WI38 (cell line): ENCODE results near the gene TMEM60.

ENCODE experiments used
- H3K4me3 ChIP-seq: 2 replicates; pipeline ENCODE4 v1.5.1; 2011; ENCODE audit warnings: low read depth, mild to moderate bottlenecking, control low read depth, low read length
- TF ChIP-seq, protein P1 (sequence below): IDR thresholded peaks from 2 replicates; pipeline ENCODE4 v1.5.1; 2012; ENCODE audit warnings: low read depth, mild to moderate bottlenecking, control low read depth, low read length

TMEM60 gene

DNA sequence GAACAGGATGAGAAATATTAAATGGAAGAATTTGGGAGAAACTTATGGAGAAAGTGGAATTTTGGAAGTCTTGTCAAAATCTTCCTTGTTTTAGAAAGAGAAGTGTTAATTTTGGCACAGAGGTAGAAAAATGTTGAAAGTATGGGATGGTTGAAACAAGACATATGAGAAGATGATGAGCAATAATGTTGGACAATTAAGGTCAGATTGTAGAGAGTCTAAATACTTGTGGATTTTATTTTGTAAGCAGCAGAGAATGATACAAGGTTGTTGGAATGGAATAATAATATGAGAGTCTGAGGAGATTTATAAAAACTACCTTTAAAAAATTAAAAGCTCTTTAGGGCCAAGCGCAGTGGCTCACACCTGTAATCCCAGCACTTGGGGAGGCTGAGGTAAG lies 34.9 kb upstream of the TMEM60 start:
- H3K4me3 ChIP-seq: no peak overlapping the region
- TF ChIP-seq, protein P1, sequence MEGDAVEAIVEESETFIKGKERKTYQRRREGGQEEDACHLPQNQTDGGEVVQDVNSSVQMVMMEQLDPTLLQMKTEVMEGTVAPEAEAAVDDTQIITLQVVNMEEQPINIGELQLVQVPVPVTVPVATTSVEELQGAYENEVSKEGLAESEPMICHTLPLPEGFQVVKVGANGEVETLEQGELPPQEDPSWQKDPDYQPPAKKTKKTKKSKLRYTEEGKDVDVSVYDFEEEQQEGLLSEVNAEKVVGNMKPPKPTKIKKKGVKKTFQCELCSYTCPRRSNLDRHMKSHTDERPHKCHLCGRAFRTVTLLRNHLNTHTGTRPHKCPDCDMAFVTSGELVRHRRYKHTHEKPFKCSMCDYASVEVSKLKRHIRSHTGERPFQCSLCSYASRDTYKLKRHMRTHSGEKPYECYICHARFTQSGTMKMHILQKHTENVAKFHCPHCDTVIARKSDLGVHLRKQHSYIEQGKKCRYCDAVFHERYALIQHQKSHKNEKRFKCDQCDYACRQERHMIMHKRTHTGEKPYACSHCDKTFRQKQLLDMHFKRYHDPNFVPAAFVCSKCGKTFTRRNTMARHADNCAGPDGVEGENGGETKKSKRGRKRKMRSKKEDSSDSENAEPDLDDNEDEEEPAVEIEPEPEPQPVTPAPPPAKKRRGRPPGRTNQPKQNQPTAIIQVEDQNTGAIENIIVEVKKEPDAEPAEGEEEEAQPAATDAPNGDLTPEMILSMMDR: no peak

DNA sequence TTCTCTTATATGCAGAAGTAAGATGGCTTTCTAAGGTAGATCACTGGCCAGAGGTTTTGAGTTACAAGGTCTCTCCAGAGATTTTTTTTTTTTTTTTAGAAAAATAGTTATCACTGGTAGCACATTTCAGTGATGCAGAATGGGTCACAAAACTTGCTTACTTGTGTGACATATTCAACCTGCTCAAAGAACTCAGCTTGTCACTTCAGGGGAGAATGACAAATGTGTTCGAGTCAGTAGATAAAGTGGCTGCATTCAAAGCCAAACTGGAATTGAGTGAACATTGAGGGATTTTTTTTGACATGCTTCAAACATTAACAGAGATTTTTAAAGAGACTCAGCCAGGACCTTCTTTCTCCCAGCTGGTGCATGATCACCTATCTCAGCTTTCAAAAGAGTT lies 33.7 kb upstream of the TMEM60 start:
- TF ChIP-seq, protein P1: no peak
- no peak overlapping the region for H3K4me3 ChIP-seq

DNA sequence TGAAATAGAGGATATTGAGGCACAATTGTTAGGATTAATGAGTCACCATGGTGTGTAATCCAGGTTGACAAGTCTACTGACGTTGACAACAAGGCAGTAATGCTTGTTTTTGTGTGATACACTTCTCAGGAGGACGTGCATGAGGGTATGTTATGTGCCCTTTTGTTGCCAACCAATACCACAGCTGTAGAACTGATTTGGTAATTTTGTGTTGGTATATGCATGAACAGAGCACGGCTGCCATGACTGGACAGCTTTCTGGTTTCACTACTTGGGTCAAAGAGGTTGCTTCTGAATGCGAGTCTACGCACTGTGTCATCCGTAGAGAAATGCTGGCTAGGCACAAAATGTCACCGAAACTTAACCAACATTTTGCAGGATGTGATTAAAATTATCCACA lies 33.2 kb upstream of the TMEM60 start:
- no peak overlapping the region for H3K4me3 ChIP-seq
- TF ChIP-seq, protein P1: no peak

DNA sequence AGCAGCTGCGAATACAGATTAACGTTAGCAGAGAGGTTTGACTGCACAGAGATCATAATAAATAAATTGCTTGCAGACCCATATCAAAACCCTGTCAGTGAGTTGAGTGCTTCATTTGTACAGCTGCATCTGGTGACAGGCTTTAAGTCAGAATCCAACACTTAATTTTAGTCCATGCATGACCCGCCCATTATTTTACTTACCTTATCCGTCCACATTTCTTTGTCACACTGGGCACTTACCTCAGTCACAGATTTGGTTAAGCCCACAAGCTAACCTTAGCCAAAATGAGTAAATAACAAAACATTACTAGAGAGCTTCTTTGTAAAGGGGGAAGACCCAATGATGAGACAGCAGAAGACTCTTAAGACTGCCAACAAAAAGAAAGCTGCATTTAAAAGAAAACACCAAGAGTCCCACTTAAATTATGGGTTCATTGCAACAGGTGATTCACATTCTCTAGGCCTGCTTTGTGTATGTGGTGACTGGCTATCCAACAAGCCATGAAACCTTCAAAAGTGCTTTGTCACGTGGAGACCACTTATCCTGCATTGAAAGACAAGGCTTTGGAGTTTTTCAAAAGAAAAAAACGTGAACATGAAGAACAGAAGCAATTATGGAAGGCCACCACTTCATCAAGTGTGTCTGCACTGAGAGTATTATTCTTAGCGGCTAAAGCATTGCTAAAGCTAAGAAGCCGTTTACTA lies 32.6 kb upstream of the TMEM60 start:
- no peak overlapping the region for H3K4me3 ChIP-seq
- TF ChIP-seq, protein P1: no peak

DNA sequence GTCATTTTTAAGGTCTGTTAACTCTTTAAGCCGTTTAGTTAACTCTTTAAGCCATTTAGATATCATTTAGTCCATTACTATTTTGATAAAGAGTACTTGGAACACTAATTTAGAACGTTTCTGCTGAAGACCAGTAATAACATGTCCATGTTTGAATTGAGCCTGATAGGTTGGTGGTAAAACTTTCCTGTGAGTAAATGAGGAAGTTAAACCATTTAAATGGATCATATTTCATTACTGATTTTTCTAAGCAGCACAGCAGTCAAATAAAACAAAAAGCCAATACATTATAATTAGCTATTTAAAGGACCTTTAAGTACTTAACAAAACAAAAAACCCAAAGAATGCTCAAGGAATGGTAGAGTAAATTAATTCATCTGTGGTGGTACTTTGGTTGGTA lies 29.8 kb upstream of the TMEM60 start:
- TF ChIP-seq, protein P1: no peak
- no peak overlapping the region for H3K4me3 ChIP-seq

DNA sequence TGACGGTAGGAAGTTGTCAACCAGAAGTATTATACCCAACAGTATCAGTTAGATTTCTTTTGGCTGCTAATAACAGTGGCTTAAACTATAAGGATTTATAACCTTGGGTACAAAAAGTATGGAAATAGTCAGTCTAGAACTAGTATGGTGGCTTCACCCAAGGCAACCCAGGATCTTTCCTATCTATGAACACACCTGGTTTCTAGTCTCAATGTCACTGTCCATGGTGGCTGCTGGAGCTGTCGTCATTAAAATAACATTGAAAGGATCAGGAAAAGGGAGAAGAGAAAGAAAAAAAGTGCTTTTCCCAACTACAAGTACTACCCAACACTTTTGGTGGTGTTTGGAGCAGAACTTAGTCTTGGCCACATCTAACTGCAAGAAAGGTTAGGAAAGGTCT lies 28.1 kb upstream of the TMEM60 start:
- TF ChIP-seq, protein P1: no peak

DNA sequence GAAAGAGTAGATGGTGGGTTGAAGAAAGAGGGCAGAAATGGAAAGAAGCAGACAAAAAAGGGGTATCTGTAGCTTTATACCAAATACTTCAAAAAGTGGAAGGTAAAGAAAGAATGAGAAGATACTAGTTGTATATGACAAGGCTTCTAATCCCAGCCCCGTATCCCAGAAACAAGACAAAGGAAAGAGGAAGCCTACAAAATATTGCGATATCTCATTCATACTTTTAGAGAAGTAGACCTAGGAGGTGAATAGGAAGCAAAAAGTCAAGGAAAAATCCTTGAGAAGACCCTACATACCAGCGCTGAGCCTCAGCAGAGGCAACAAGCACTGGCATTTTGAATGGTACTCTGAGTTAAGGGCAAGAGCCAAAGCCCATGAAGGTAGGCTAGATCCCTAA lies 26.9 kb upstream of the TMEM60 start:
- TF ChIP-seq, protein P1: no peak
- H3K4me3 ChIP-seq: no peak overlapping the region

More for the DNA sequence above, 28.1 kb upstream of the TMEM60 start:
- no peak overlapping the region for H3K4me3 ChIP-seq
